Measurements from ENCODE around the gene MTARC2.

- TF ChIP-seq CTCF (IDR thresholded peaks at IDR 0.05; ENCODE audit: low read length) (no peak), EZH2 (IDR thresholded peaks at IDR 0.05; ENCODE audit: borderline replicate concordance, low read length) (no peak)
Observed at GRCh38 chr1:220804202-220804586, 56.1 kb downstream of the MTARC2 start.
